ENCODE data around the gene SLC25A45. TPM values are rescaled to one million over a fixed set of nuclear protein-coding genes. Genes with fewer than 3 reads are reported as not detected.

SLC25A45 gene
- total RNA-seq, 1 donor from 2014 or later: 0.26 TPM

DNA sequence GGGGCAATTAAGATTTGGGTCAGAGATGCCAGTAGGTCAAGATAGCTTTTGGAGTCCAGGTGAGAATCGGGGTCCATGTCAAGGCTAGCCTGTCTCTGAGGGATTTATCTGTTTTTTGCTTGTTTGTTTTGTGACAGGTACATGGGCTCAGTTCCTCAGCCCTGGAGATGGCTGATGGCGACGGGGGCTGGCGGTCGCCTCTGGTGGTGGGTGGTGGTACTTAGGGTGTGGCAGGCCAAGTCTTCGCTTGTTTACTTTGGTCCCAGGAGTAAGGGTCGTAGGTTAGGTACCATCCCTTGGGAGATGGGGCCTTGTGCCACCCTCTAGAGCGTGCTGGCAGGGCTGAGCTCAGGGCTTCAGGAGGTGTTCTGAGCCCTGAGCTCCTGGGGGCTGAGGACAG, 4.7 kb downstream of the SLC25A45 start:
- FAIRE-seq (no peak), DNase-seq (ENCODE audit: low read depth) (no peak)
- Histone ChIP-seq H3K36me3 (ENCODE audit: control insufficient read depth, insufficient read depth, low read length) (no peaks in the 10 kb centered on the region), H3K4me3 (ENCODE audit: low read depth, low read length) (no peak overlapping the region), H3K27me3 (ENCODE audit: control insufficient read depth, insufficient read depth, low read length) (no peaks in the 10 kb centered on the region)
- TF ChIP-seq, protein P1, sequence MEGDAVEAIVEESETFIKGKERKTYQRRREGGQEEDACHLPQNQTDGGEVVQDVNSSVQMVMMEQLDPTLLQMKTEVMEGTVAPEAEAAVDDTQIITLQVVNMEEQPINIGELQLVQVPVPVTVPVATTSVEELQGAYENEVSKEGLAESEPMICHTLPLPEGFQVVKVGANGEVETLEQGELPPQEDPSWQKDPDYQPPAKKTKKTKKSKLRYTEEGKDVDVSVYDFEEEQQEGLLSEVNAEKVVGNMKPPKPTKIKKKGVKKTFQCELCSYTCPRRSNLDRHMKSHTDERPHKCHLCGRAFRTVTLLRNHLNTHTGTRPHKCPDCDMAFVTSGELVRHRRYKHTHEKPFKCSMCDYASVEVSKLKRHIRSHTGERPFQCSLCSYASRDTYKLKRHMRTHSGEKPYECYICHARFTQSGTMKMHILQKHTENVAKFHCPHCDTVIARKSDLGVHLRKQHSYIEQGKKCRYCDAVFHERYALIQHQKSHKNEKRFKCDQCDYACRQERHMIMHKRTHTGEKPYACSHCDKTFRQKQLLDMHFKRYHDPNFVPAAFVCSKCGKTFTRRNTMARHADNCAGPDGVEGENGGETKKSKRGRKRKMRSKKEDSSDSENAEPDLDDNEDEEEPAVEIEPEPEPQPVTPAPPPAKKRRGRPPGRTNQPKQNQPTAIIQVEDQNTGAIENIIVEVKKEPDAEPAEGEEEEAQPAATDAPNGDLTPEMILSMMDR (IDR thresholded peaks at IDR 0.05; ENCODE audit: insufficient read depth, low read length, severe bottlenecking): no peak

DNA sequence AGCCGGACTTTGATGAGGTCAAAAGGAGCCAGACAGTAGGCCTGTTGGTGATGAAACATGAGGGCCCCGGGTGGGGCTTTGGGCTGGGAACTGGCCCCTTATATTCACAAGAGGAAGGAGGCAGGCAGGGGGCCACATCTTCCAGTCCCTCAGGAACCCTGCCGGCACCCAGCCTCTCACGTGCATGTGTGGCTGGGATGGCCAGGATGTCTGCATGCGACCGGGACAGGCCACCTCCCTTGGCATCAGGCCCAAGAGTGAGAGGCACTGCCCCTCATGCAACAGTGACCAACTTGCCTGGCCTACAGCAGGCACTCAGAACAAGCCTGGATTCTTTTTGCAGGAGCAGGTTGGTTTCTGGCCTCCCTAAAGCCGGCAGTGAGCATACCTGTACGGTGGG, 5.4 kb downstream of the SLC25A45 start:
- Histone ChIP-seq H3K27me3 (ENCODE audit: control insufficient read depth, insufficient read depth, low read length) (no peaks in the 10 kb centered on the region), H3K4me3 (ENCODE audit: low read depth, low read length) (no peak overlapping the region), H3K36me3 (ENCODE audit: control insufficient read depth, insufficient read depth, low read length) (no peaks in the 10 kb centered on the region)
- TF ChIP-seq, protein P1 (IDR thresholded peaks at IDR 0.05; ENCODE audit: insufficient read depth, low read length, severe bottlenecking): no peak
- DNase-seq (ENCODE audit: low read depth) (no peak), FAIRE-seq (no peak)

DNA sequence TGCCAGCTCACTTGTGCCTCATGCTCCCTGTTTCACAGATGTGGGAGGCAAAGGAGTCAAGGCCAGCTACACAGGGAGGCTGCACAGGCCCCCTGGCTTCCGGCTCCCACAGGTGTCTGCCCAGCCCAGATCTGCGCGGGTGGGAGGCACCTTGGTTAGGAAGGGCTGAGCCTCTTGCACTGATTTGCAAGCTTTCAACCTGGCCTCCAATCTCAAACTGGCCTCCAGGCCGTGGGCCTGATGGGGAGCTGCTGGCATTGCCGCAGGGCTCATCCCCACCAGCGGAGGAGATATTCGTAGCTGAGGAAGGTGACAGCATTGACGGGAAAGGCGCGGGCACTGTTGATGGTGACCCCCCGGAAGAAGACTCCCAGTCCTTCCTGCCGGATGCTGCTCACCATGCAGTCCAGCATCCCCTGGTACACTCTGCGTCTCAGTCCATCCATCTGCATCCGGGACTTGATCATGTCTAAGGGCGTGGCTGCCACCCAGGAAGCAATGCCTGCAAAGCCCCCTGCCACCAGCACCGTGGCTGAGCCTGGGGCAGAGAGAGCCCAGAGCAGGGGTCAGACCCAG, 6.2 kb downstream of the SLC25A45 start:
- FAIRE-seq: no peak
- H3K27me3 ChIP-seq (ENCODE audit: control insufficient read depth, insufficient read depth, low read length): no peaks in the 10 kb centered on the region
- no peak for DNase-seq (ENCODE audit: low read depth)
- H3K4me3 ChIP-seq (ENCODE audit: low read depth, low read length): no peak overlapping the region
- TF ChIP-seq, protein P1 (IDR thresholded peaks at IDR 0.05; ENCODE audit: insufficient read depth, low read length, severe bottlenecking): no peak
- no peaks in the 10 kb centered on the region for H3K36me3 ChIP-seq (ENCODE audit: control insufficient read depth, insufficient read depth, low read length)

DNA sequence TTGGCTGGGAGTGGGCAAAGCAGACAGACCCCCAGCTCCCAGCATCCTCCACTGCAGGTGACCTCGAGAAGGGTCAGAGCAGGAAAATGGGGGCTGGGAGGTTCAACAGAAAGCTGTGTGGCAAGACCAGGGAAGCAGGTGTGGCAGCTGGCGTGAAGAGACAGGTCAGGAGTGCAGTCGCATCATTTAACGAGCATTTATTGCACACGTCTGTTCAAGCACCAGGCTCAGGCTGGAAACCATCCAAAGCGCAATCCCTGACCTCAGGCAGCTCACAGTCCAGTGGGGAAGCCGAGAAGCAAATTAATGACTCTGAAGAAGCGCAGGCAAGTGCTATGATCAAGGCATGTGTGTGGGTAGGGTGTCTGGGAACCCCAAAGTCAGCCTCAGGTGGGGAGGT, 7.4 kb downstream of the SLC25A45 start:
- FAIRE-seq (no peak), DNase-seq (ENCODE audit: low read depth) (peak; percentile 44)
- no peaks in the 10 kb centered on the region for H3K27me3 ChIP-seq (ENCODE audit: control insufficient read depth, insufficient read depth, low read length)
- H3K4me3 ChIP-seq (ENCODE audit: low read depth, low read length): no peak overlapping the region
- H3K36me3 ChIP-seq (ENCODE audit: control insufficient read depth, insufficient read depth, low read length): no peaks in the 10 kb centered on the region
- TF ChIP-seq, protein P1 (IDR thresholded peaks at IDR 0.05; ENCODE audit: insufficient read depth, low read length, severe bottlenecking): no peak

DNA sequence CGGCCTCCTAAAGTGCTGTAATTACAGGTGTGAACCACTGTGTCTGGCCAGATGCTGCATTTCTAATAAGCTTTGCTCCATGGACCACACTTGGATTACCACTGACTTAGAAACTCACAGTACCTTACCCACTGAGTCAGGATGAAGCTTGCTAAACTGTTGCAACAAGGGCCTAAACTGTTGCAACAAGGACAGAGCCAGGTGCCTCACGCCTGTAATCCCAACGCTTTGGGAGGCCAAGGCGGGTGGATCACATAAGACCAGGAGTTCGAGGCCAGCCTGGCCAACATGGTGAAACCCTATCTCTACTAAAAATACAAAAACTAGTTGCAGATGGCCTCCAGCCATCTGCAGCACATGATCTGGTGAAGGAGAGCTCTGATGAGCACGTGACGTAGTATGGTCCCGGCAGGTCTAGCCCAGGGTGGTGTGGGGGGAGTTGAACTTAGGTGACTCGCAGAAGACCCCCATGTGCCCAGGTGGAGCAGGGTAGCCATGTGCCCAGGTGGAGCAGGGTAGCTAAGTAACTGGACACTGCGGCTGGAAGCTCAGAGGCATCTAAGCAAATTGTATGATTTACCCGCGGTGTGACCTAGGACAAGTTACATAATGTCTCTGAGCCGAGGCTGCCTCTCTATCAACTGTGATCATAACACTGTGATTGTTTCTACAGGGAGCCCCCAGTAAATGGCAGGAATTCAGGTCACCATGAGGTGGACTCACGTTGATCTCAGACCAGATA, 8.4 kb downstream of the SLC25A45 start:
- no peak overlapping the region for H3K4me3 ChIP-seq (ENCODE audit: low read depth, low read length)
- TF ChIP-seq, protein P1 (IDR thresholded peaks at IDR 0.05; ENCODE audit: insufficient read depth, low read length, severe bottlenecking): no peak
- FAIRE-seq (no peak), DNase-seq (ENCODE audit: low read depth) (no peak)
- H3K27me3 ChIP-seq (ENCODE audit: control insufficient read depth, insufficient read depth, low read length): no peaks in the 10 kb centered on the region
- no peaks in the 10 kb centered on the region for H3K36me3 ChIP-seq (ENCODE audit: control insufficient read depth, insufficient read depth, low read length)

Data from bronchial epithelial cell (primary cell).